HUDEP-2 (cell line): ENCODE measurements around the gene CNTN5.

Source experiments
- DNase-seq, 76 experiments: peaks; one replicate each; lab custom pipeline; 2025; ENCODE audit not compliant: unreplicated experiment in 76 of 76; lab: John Stamatoyannopoulos, UW

Gene CNTN5

GRCh38 chr11:99162819-99163218, 142.1 kb downstream of the CNTN5 start:
- DNase-seq, result no peak

GRCh38 chr11:99170591-99170990, 149.8 kb downstream of the CNTN5 start:
- DNase-seq, result no peak

DNA sequence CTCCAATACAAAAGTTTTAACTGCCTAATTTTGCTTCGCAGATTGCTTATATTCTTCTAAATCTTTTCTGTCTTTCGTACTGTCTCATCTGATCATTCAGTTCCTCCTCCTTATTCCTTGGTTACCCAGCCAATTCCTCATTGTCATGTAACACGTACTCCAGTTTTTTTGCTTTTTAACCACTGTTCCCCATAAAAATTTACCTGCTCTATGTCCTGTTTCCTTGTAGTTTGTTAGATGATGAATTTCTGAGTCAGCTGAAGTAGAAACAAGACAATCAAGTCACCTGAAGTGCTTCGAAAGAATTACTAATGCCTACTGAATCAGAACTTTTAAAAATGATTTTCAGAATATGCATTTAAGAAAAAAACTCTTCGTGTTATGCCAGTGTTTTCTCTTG, 150.6 kb downstream of the CNTN5 start:
- no peak for DNase-seq

- DNase-seq, result no peak
Measured at GRCh38 chr11:99176430-99176829, 155.7 kb downstream of the CNTN5 start.

DNA sequence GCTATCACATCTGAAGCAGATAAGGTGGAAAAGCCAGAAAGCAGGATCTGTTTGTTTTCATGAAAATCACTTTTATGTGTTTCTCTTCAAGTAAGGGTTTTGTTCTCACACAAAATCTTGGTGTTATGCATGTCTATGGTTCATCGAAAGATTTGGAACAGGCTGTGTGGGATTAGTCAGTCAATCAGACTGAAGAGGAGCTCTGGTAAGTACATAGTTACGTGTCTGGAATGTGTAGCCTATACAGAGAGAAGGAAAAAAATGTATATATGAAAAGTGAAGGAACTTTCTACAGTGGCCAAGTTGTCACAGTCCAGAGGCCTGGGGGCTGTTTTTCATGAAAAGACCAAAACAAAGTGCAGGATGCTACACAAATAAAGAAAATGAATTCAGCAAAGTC, 156.7 kb downstream of the CNTN5 start:
- no peak for DNase-seq

GRCh38 chr11:99184146-99184545, 163.4 kb downstream of the CNTN5 start:
- DNase-seq, result no peak

GRCh38 chr11:99188221-99188620, 167.5 kb downstream of the CNTN5 start:
- DNase-seq, result no peak

GRCh38 chr11:99192716-99193115, 172.0 kb downstream of the CNTN5 start:
- no peak for DNase-seq

DNA sequence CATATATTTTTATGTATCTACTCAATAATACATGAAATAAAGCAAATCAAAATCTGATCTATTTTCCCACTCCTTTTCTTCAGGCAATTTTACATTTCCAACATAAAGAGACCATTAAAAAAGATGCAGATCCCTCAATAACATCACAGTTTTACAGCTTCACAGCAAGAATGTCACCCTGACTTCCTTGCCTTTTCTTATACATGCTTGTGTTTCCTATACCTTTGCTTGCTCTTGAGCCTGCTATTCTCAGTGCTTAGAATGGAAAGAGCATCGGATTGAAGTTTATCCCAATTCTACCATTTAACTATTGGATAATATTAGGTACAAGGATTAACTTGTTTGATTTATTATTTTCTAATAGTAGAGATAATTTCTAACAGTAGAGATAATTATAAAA, 176.7 kb downstream of the CNTN5 start:
- no peak for DNase-seq

DNA sequence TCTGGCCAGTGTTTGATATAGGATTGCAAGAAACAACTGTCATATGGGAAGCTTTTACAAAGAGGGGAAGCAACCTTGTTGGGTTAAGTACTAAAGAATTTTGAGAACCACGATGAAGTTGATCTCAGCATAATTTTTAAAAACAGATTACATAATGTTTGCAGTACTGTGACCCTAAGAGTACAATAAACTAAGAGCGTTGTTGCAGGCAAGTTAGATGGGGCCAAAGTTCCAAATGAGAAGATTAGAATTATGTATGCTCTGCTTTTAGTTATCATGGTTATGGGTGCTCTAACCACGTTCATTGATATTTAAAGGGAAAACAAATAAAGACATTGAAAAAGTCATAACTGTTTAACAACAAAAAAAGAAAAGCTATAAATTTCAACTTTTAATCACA, 177.5 kb downstream of the CNTN5 start:
- no peak for DNase-seq

DNA sequence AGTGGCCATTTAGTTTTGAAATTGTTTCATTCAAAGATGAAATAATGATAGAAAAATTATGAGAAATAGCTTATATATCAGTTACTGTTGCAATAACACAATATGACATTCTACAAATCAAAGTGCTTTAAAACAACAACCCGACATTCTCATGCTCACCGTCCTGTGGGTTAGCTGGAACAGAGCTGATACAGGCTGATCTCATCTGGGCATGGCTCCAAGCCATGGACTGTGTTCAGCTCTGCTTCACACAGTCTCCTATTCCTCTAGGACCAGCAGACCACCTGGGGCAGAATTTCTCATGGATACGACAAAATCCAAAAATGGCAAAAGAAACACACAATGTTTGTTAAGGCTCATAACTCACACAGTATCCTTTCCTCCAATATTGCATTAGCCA, 178.6 kb downstream of the CNTN5 start:
- DNase-seq, result no peak

DNA sequence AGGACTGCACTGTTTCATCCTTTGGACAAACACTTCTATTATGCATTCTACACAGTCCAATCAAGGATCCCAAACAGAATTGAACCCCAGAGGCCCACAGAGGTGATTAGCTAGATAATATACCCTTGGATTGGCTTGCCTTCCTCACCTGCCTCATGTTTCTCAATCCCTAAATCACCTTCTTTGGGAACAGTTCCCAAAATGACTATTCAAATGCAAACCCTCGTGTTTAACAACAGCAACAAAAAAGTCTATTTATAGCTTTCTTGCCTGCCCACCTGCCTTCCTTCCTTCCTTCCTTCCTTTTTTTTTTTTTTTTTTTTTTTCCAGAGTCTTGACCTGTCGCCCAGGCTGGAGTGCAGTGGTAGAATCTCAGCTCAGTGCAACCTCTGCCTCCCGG, 180.0 kb downstream of the CNTN5 start:
- DNase-seq, result no peak

DNA sequence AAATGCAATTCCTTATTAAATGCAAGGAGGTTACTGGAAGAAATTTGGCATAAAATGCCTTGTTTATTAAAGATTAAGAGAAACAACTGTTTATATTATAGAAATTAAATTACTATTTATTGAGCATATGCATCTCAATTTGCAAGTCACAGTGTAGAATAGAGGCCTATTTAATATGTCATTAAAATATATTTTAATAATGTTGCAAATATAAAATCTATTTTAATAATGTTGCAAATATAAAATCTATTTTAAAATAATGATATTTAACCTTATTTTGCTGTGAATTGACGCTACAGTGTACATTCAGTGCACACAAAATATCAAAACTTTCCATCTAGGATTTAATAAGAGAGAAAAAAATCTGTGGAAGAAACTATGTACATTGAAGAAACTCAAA, 188.1 kb downstream of the CNTN5 start:
- DNase-seq, result no peak

GRCh38 chr11:99229544-99229943, 208.8 kb downstream of the CNTN5 start:
- DNase-seq, result no peak

DNA sequence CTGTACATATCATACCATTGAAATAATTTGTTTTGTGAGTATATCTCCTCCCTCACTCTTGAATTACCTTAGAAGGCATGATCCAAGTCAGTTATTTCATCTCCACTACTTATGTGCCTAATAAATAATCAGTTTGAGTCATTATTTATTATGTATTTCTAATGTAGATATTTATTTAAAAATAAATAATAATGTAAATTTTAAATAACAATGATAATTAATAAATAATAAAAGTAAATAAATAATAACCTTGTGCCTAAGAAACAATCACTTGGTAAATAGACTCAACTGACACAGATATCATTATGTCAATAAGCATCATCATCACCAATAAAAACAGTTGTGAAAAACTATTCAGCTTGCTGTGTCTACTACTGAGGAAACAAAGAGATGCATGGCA, 213.8 kb downstream of the CNTN5 start:
- no peak for DNase-seq

DNA sequence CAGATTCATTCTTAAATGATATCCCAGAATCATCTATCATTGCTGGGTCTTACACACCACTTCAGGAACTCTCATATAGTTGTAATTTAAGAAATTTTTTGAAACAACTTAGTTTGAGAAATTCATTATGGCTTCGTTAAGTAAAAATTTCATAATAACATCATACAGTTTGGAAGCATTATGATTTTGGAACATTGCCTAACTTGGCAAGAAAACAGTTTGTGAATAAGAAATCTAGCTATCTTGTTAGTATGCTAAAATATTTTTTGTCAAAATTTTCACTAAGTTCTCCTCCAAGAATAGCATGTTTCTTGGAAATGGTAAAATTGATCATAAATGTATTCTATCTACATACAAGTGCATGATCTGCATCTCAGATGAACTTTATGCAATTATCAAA, 217.7 kb downstream of the CNTN5 start:
- no peak for DNase-seq

DNA sequence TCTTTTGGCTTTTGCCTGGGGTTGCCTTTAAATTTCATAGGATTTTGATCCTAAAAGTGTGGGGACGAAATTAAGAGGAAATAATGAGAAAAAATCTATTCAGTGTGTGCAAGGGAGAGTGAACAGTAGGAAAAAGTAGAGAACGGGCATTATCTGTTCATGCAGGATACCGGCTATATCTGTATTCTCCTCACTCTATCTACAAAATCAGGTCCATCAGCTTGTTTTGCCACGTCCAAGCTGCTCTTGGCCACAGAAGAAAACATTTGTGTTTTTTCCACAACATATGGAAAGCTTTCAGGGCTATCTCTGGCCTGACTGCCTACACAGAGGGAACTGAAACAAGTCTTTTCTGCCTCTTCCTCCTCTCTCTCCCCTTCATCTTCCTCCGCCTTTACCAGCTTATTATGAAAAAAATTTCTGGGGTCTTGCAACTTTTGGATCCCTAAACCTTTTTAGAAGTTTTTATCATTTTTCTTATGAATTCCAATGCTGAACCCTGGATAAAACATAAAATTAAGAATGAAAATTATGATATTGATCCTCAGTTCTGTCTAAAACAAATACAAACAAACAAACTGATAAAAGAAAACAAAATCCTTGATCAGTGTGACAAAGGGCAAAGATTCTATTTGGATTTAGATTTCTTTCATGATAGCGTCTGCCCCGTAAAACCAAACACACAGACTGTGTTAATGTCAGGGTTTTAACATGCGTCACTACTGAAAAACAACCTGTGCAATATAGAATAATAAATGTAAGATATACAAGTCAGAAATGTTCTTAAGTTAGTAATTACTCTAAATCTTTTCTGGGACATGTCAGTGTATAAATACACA, 219.7 kb downstream of the CNTN5 start:
- no peak for DNase-seq

DNA sequence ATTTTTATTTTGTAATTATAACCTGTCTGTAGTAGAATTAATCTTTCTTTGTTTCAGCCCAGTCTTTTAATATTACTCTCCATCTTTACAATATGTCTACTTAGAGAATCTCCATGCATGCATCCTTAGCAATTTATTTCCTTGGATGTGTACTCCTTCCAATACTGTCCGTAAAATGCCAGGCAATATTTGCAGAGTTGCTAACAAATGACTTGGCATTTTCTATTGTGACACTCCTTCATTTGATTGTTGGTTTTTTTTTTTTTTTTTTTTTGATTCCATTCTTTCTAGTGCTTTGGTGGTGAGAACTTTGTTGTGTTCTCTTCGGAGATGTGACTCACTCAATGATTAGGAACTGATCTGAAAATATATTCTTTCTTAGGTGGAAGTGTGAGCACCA, 220.3 kb downstream of the CNTN5 start:
- DNase-seq, result no peak

- DNase-seq, result no peak
Measured at GRCh38 chr11:99244613-99245012, 223.9 kb downstream of the CNTN5 start.

DNA sequence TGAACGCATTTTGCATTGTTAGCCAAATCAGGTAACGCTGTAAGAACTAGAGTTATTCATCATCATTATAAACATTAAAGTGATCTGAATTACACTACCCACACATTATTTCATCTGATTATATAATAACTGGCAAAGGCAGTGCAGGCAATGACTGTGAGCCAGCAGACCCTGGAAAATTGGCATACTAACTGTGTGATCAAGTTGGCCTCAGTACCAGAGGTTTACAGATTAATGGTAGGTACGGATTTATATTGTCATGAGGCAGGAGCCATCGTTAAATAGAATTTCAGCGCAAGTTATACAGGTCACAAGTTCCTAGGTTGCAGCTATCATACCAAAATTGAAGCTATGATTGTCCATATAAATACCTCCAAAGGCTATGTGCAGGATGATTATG, 225.4 kb downstream of the CNTN5 start:
- no peak for DNase-seq

DNA sequence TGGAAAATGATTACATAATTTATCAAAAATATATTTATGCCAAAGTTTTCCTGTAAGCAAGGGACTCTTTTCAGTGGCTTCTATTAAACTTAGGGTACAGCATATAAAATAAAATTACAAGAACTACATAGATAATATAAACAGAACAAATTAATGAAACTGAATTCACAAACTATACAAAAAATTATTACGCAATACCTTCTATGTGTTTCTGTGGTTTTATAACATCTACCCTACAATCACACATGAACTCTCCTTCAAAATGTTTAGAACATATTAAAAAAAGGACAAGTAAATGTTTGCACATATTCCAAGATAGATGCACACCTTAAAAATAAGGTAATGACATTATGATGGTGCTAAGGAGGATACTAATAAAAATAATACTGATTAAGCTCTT, 235.9 kb downstream of the CNTN5 start:
- DNase-seq, result no peak

- no peak for DNase-seq
Measured at GRCh38 chr11:99257131-99257530, 236.4 kb downstream of the CNTN5 start.

DNA sequence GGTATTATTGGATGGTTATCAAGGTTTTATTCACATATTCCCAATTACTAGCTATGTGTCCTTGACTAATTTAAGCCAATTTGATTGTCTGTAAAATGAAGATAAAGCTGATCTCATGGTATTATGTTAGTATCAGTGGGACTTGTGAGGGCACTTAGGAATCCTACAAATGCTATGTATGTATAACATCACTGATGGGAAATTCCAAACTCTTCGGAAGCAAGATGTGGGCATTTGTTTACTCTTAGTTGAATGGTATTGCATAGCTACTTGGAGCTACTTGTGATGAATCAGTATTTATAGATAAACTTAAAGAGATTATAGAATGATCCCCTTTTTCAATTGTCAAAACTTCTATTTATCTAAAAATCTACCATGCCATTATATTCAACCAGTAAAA, 239.9 kb downstream of the CNTN5 start:
- DNase-seq, result no peak
